Kidney epithelial cell (primary cell): Measurements from ENCODE around the gene WASHC1. TPM values are rescaled to one million over a fixed set of nuclear protein-coding genes. Genes with fewer than 3 reads are reported as not detected.
"Not testable (repeated sequence)": the region's sequence is repeated elsewhere in the genome, so short reads cannot be mapped to it uniquely, and the experiment has no call there.

ENCODE experiments used
- DNase-seq: peaks from one replicate; pipeline ENCODE4 v3.0.0-alpha.2; 2010; ENCODE audit warnings: low read depth
- H3K27me3 ChIP-seq: 2 replicates; pipeline ENCODE4 v1.6.0; 2011; ENCODE audit warnings: low read length; ENCODE audit not compliant: control insufficient read depth, insufficient read depth
- H3K36me3 ChIP-seq: 2 replicates; pipeline ENCODE4 v1.5.1; 2011; ENCODE audit warnings: low read length; ENCODE audit not compliant: control insufficient read depth, insufficient read depth
- H3K4me3 ChIP-seq: 2 replicates; pipeline ENCODE4 v1.5.1; 2011; ENCODE audit warnings: low read depth, mild to moderate bottlenecking, control low read depth, low read length
- CTCF ChIP-seq: IDR thresholded peaks from 2 replicates; pipeline ENCODE4 v1.5.1; 2011; ENCODE audit warnings: mild to moderate bottlenecking, moderate library complexity, low read length, control low read depth, inconsistent platforms; ENCODE audit not compliant: insufficient read depth, poor library complexity, severe bottlenecking
- total RNA-seq: library from RNA; depleted of rRNA; stranded (reverse); fragments of >200 nt; gene quantifications from 2 replicates; pipeline ENCODE4 v1.2.3, GENCODE V29; 2015

WASHC1 gene
- total RNA-seq, 1 donor from 2014 or later: 6.7 TPM

- not testable (repeated sequence) for DNase-seq, H3K4me3 ChIP-seq, H3K36me3 ChIP-seq, H3K27me3 ChIP-seq
These were observed 12.6 kb upstream of the WASHC1 start for GRCh38 chr9:41819-42218.

- H3K4me3 ChIP-seq, H3K36me3 ChIP-seq, H3K27me3 ChIP-seq, DNase-seq: not testable (repeated sequence)
These were observed 12.0 kb upstream of the WASHC1 start for GRCh38 chr9:41261-41676.

DNA sequence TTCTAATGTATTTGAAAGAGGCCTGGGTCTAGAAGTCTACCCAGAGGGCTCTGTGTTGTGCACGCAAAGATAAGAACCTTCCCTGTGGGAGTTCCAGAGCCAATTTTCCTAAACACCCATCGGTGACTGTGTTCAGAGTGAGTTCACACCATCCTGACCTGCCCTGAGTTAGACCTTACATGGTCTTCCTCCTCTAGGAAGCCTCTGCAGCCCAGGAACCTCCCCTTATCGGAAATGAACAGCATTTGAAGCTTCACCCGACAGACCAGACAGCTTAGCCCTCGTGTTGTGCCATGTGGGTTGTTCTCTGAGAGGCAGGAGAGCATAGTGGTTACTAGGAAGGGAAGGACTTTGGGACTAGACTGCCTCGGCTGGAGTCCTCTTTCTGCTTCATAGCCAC, 3.1 kb upstream of the WASHC1 start:
- not testable (repeated sequence) for DNase-seq, H3K36me3 ChIP-seq, H3K4me3 ChIP-seq, H3K27me3 ChIP-seq

DNA sequence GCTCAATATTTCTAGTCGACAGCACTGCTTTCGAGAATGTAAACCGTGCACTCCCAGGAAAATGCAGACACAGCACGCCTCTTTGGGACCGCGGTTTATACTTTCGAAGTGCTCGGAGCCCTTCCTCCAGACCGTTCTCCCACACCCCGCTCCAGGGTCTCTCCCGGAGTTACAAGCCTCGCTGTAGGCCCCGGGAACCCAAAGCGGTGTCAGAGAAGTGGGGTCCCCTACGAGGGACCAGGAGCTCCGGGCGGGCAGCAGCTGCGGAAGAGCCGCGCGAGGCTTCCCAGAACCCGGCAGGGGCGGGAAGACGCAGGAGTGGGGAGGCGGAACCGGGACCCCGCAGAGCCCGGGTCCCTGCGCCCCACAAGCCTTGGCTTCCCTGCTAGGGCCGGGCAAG, 481 bp downstream of the WASHC1 start:
- DNase-seq: not testable (repeated sequence)
- H3K4me3 ChIP-seq: peak overlapping the region; percentile 50

GRCh38 chr9:21621-22020, 7.6 kb downstream of the WASHC1 start:
- DNase-seq, H3K36me3 ChIP-seq, H3K4me3 ChIP-seq, H3K27me3 ChIP-seq: not testable (repeated sequence)

More for the DNA sequence above, 481 bp downstream of the WASHC1 start:
- H3K27me3 ChIP-seq, H3K36me3 ChIP-seq: not testable (repeated sequence)

DNA sequence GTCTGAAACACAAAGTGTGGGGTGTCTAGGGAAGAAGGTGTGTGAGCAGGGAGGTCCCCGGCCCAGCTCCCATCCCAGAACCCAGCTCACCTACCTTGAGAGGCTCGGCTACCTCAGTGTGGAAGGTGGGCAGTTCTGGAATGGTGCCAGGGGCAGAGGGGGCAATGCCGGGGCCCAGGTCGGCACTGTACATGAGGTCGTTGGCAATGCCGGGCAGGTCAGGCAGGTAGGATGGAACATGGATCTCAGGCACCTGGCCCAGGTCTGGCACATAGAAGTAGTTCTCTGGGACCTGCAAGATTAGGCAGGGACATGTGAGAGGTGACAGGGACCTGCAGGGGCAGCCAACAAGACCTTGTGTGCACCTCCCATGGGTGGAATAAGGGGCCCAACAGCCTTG, 12.4 kb downstream of the WASHC1 start:
- not testable (repeated sequence) for H3K4me3 ChIP-seq, H3K36me3 ChIP-seq, DNase-seq, H3K27me3 ChIP-seq

DNA sequence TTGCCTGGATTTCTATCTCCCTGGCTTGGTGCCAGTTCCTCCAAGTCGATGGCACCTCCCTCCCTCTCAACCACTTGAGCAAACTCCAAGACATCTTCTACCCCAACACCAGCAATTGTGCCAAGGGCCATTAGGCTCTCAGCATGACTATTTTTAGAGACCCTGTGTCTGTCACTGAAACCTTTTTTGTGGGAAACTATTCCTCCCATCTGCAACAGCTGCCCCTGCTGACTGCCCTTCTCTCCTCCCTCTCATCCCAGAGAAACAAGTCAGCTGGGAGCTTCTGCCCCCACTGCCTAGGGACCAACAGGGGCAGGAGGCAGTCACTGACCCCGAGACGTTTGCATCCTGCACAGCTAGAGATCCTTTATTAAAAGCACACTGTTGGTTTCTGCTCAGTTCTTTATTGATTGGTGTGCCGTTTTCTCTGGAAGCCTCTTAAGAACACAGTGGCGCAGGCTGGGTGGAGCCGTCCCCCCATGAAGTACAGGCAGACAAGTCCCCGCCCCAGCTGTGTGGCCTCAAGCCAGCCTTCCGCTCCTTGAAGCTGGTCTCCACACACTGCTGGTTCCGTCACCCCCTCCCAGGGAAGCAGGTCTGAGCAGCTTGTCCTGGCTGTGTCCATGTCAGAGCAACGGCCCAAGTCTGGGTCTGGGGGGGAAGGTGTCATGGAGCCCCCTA, 15.0 kb downstream of the WASHC1 start:
- H3K4me3 ChIP-seq, H3K27me3 ChIP-seq, H3K36me3 ChIP-seq, DNase-seq: not testable (repeated sequence)

DNA sequence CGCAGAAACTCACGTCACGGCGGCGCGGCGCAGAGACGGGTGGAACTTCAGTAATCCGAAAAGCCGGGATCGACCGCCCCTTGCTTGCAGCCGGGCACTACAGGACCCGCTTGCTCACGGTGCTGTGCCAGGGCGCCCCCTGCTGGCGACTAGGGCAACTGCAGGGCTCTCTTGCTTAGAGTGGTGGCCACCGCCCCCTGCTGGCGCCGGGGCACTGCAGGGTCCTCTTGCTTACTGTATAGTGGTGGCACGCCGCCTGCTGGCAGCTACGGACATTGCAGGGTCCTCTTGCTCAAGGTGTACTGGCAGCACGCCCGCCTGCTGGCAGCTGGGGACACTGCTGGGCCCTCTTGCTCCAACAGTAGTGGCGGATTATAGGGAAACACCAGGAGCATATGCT, 18.1 kb downstream of the WASHC1 start:
- not testable (repeated sequence) for DNase-seq, H3K4me3 ChIP-seq, H3K27me3 ChIP-seq, H3K36me3 ChIP-seq
- TF ChIP-seq CTCF: peak; percentile 45

- H3K27me3 ChIP-seq, H3K36me3 ChIP-seq, H3K4me3 ChIP-seq, DNase-seq: not testable (repeated sequence)
These were observed 18.6 kb downstream of the WASHC1 start for GRCh38 chr9:10653-11053.

- H3K27me3 ChIP-seq, H3K4me3 ChIP-seq, DNase-seq: not testable (repeated sequence)
These were observed 19.0 kb downstream of the WASHC1 start for GRCh38 chr9:10207-10606.

More at GRCh38 chr9:10207-10606, 19.0 kb downstream of the WASHC1 start:
- not testable (repeated sequence) for H3K36me3 ChIP-seq

Other genes with a start within 250 kb of the WASHC1 start
- gene FOXD4, start 89.0 kb upstream of the WASHC1 start, total RNA-seq: 0.13 and 0.34 TPM in 2 replicates
- 29.7 and 33.3 TPM in 2 replicates for gene ZNG1A, start 149.6 kb upstream of the WASHC1 start, total RNA-seq
- 2.6 and 3.8 TPM in 2 replicates for gene DOCK8, start 185.4 kb upstream of the WASHC1 start, total RNA-seq